ENCODE measurements around the gene WDR47.

DNA sequence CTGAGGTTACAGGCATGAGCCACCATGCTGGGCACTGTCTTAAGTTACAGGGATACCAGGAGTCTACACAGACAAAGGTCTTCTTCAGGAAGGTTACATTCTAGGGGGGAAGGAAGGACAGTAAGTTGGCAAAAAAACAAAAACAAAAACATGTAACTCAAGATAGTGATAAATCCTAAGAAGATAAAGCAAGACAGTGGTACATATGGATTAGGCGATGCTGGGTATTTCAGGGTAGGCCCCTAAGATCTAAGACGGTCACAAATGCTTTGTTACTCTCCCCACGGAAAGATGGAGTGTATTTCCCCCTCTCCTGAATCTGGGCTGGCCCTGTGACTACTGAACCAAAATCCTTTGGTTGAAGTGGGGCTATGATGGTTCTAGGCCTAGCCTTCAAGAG is 86.8 kb downstream of the WDR47 start:
- TF ChIP-seq, protein P1, sequence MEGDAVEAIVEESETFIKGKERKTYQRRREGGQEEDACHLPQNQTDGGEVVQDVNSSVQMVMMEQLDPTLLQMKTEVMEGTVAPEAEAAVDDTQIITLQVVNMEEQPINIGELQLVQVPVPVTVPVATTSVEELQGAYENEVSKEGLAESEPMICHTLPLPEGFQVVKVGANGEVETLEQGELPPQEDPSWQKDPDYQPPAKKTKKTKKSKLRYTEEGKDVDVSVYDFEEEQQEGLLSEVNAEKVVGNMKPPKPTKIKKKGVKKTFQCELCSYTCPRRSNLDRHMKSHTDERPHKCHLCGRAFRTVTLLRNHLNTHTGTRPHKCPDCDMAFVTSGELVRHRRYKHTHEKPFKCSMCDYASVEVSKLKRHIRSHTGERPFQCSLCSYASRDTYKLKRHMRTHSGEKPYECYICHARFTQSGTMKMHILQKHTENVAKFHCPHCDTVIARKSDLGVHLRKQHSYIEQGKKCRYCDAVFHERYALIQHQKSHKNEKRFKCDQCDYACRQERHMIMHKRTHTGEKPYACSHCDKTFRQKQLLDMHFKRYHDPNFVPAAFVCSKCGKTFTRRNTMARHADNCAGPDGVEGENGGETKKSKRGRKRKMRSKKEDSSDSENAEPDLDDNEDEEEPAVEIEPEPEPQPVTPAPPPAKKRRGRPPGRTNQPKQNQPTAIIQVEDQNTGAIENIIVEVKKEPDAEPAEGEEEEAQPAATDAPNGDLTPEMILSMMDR (IDR thresholded peaks at IDR 0.05), result no peak
- no peak for TF ChIP-seq POLR2A (IDR thresholded peaks at IDR 0.05)
- TF ChIP-seq POLR2AphosphoS5 (IDR thresholded peaks at IDR 0.05), result no peak
- no peak for TF ChIP-seq EP300 (IDR thresholded peaks at IDR 0.05)

Data from stomach (tissue), 4 donors.